PC-3 (cell line): ENCODE measurements around the gene ANK2. TPM values are rescaled to one million over a fixed set of nuclear protein-coding genes. Genes with fewer than 3 reads are reported as not detected.

Experiments used
- ATAC-seq: fragments of 200-7000 bp; cut with Tn5 transposase; 2 replicates; pipeline ENCODE4 v1.9.1; 2020; ENCODE audit warnings: mild to moderate bottlenecking, moderate library complexity
- BruUV-seq: library from RNA; stranded (reverse); fragments of 400-500 nt; replicated peaks from 2 replicates; lab custom pipeline; 2021; lab: Mats Ljungman, UMichigan
- CTCF ChIA-PET: fragments of 300-600 bp; sonication (Branson Sonifier 250); formaldehyde crosslinking; loops from one replicate; lab custom pipeline; 2022; ENCODE audit warnings: antibody characterized with exemption; lab: Charles Lee
- POLR2A ChIA-PET: fragments of 300-600 bp; sonication (Branson Sonifier 250); formaldehyde crosslinking; loops from one replicate; lab custom pipeline; 2022; ENCODE audit warnings: antibody characterized with exemption; ENCODE audit not compliant: unreplicated experiment; lab: Charles Lee
- DNase-seq: peaks from one replicate; pipeline ENCODE4 v3.0.0-alpha.2; 2015
- H2AFZ ChIP-seq: fragments of 300-600 bp; sonication (generic); 2 replicates; pipeline ENCODE4 v1.6.0; 2016; ENCODE audit warnings: antibody characterized with exemption, low read length
- H3F3A ChIP-seq: fragments of 300-600 bp; sonication (generic); one replicate; pipeline ENCODE4 v1.6.0; 2017; ENCODE audit warnings: antibody characterized with exemption, low read length, control low read depth, mild to moderate bottlenecking; ENCODE audit not compliant: unreplicated experiment
- H3K27ac ChIP-seq: fragments of 300-600 bp; sonication (generic); 2 replicates; pipeline ENCODE4 v1.5.1; 2016; ENCODE audit warnings: mild to moderate bottlenecking, low read length
- H3K27me3 ChIP-seq: fragments of 300-600 bp; sonication (generic); 2 replicates; pipeline ENCODE4 v1.6.1; 2016; ENCODE audit warnings: low read length, mixed read lengths
- H3K36me3 ChIP-seq: fragments of 300-600 bp; sonication (generic); 2 replicates; pipeline ENCODE4 v1.6.1; 2016; ENCODE audit warnings: low read depth, mixed run types, low read length, mixed read lengths
- H3K4me1 ChIP-seq: fragments of 300-600 bp; sonication (generic); 2 replicates; pipeline ENCODE4 v1.5.1; 2016; ENCODE audit warnings: low read length; ENCODE audit not compliant: insufficient read depth
- H3K4me2 ChIP-seq: fragments of 300-600 bp; sonication (generic); 2 replicates; pipeline ENCODE4 v1.6.0; 2016; ENCODE audit warnings: low read length
- H3K4me3 ChIP-seq: fragments of 300-600 bp; sonication (generic); 2 replicates; pipeline ENCODE4 v1.5.1; 2016; ENCODE audit warnings: mild to moderate bottlenecking, low read length, mixed read lengths
- H3K79me2 ChIP-seq: fragments of 300-600 bp; sonication (generic); 2 replicates; pipeline ENCODE4 v1.6.1; 2017; ENCODE audit warnings: low read length, mixed read lengths
- H3K9ac ChIP-seq: fragments of 300-600 bp; sonication (generic); 2 replicates; pipeline ENCODE4 v1.6.0; 2016; ENCODE audit warnings: mild to moderate bottlenecking, low read length
- H3K9me2 ChIP-seq: fragments of 300-600 bp; sonication (generic); replicated peaks from 2 replicates; pipeline ENCODE4 v1.6.1; 2016; ENCODE audit warnings: mixed run types, low read length, mixed read lengths
- H3K9me3 ChIP-seq: fragments of 300-600 bp; sonication (generic); 2 replicates; pipeline ENCODE4 v1.6.1; 2016; ENCODE audit warnings: low read length, mixed read lengths
- H4K20me1 ChIP-seq: fragments of 300-600 bp; sonication (generic); 2 replicates; pipeline ENCODE4 v1.6.1; 2016; ENCODE audit warnings: low read length, mixed read lengths
- EZH2 ChIP-seq: fragments of 300-600 bp; sonication (generic); IDR thresholded peaks from one replicate; pipeline ENCODE4 v1.6.1; 2017; ENCODE audit warnings: antibody characterized with exemption, mild to moderate bottlenecking, low read length; ENCODE audit not compliant: unreplicated experiment
- EZH2phosphoT487 ChIP-seq: fragments of 300-600 bp; sonication (generic); IDR thresholded peaks from 2 replicates; pipeline ENCODE4 v1.6.1; 2018; ENCODE audit warnings: mild to moderate bottlenecking, antibody characterized with exemption, low read length, borderline replicate concordance
- intact Hi-C: fragments of 100-400 bp; cut with micrococcal nuclease; formaldehyde crosslinking; loops from 2 replicates; pipeline ENCODE4 v1.9.0; 2023
- total RNA-seq: library from RNA; depleted of rRNA; stranded (reverse); fragments of >200 nt; gene quantifications from 2 replicates; pipeline ENCODE4 v1.2.3, GENCODE V29; 2014
- TF ChIP-seq, protein P1 (sequence below): fragments of 300-600 bp; sonication (generic); conservative IDR thresholded peaks from 2 replicates; pipeline ENCODE4 v1.5.1; 2017; ENCODE audit warnings: antibody characterized with exemption, low read depth, mild to moderate bottlenecking, low read length

ANK2 gene
- total RNA-seq, 1 experiment from 2014 or later = 1.8 TPM

DNA sequence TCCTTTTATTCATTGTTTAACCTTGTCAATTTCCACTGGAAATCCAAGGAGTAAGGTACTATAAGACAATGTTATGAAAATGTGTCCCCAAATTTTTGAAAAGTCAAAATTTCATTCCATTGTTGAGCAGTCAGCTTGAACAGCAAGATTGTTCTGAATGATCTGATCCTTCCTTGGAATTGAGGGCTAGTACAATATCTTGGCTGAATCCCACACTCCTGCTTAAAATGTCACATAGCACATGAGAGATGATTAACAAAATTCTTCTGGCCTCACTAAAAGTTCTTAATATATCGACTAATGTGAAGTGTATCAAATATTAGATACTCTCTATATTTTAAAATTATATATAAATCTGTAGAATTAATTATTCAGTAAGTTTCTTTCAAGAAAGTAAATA is 104.8 kb downstream of the ANK2 start:
- Histone ChIP-seq H3K36me3 (no peaks in the 10 kb centered on the region), H3F3A (no peaks in the 10 kb centered on the region), H3K79me2 (no peaks in the 10 kb centered on the region), H3K9ac (no peak overlapping the region), H3K9me3 (no peaks in the 10 kb centered on the region), H3K4me3 (no peak overlapping the region), H4K20me1 (no peaks in the 10 kb centered on the region), H3K27me3 (no peaks in the 10 kb centered on the region), H3K4me2 (no peak overlapping the region), H3K9me2 (no peaks in the 10 kb centered on the region), H2AFZ (no peak overlapping the region), H3K4me1 (no peaks in the 10 kb centered on the region), H3K27ac (no peak overlapping the region)
- ATAC-seq (no peak), DNase-seq (no peak)
- ChIA-PET CTCF (no interaction called here), POLR2A (no interaction called here)
- intact Hi-C loops = no loop called here
- TF ChIP-seq EZH2phosphoT487 (no peak), EZH2 (no peak)
- TF ChIP-seq, protein P1, sequence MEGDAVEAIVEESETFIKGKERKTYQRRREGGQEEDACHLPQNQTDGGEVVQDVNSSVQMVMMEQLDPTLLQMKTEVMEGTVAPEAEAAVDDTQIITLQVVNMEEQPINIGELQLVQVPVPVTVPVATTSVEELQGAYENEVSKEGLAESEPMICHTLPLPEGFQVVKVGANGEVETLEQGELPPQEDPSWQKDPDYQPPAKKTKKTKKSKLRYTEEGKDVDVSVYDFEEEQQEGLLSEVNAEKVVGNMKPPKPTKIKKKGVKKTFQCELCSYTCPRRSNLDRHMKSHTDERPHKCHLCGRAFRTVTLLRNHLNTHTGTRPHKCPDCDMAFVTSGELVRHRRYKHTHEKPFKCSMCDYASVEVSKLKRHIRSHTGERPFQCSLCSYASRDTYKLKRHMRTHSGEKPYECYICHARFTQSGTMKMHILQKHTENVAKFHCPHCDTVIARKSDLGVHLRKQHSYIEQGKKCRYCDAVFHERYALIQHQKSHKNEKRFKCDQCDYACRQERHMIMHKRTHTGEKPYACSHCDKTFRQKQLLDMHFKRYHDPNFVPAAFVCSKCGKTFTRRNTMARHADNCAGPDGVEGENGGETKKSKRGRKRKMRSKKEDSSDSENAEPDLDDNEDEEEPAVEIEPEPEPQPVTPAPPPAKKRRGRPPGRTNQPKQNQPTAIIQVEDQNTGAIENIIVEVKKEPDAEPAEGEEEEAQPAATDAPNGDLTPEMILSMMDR = no peak
- no TSS peak for BruUV-seq

DNA sequence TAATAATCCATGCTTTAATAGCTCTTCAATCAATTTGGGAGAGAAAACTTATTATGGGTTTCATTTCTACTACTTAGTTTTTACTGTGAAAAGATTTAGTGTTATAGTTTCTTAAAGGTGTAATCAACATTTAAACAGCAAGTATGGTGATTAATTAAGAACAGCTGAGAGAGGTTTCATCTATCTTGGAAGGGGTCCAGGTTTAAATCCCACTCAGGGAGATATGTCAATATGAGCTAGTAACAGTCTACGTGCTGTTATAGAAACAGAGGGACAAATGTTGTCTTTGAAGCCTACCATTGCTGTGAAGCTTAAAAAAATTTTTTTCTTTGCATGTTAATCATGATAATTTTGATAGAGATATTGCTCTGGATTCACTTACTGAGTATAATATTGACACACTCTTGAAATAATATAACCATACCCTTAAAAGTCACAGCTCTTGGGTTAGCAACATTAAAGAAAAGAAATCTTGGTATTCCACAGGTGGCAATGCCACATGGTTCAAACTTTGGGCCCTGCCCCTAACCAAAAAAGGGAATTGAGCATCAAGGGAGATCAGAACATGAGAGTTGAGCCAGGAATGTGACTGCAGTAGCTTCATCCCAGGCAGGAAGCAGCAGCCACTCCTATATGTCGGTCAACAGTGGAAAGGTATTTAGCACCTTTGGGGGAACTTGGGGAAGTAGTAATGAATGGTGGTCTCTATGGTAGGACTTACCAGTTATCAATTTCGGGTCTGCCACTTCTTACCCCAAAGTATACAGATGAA is 107.8 kb downstream of the ANK2 start:
- ATAC-seq = no peak
- no peaks in the 10 kb centered on the region for H3K9me3 ChIP-seq

More for the DNA sequence above, 107.8 kb downstream of the ANK2 start:
- ChIA-PET POLR2A (interaction anchor here (0.7 kb wide), 1 partner anchor 219 kb away, joined by 5 read pairs; no protein-coding TSS in a partner anchor), CTCF (no interaction called here)
- Histone ChIP-seq H3K79me2 (no peaks in the 10 kb centered on the region), H3F3A (no peaks in the 10 kb centered on the region), H3K27me3 (no peaks in the 10 kb centered on the region), H3K4me2 (no peak overlapping the region), H3K4me1 (no peaks in the 10 kb centered on the region), H3K36me3 (no peaks in the 10 kb centered on the region), H3K9ac (no peak overlapping the region), H4K20me1 (no peaks in the 10 kb centered on the region), H2AFZ (no peak overlapping the region), H3K4me3 (no peak overlapping the region), H3K27ac (no peak overlapping the region), H3K9me2 (no peaks in the 10 kb centered on the region)
- intact Hi-C loops = no loop called here
- TF ChIP-seq EZH2phosphoT487 = no peak
- TF ChIP-seq, protein P1 = no peak
- TF ChIP-seq EZH2 = no peak
- no TSS peak for BruUV-seq
- DNase-seq = no peak
